SK-MEL-5 (cell line): ENCODE data around the gene PKD1L1. TPM values are rescaled to one million over a fixed set of nuclear protein-coding genes. Genes with fewer than 3 reads are reported as not detected.
"Not testable (repeated sequence)": the region's sequence is repeated elsewhere in the genome, so short reads cannot be mapped to it uniquely, and the experiment has no call there.

ENCODE experiments used
- DNase-seq: peaks from one replicate; pipeline ENCODE4 v3.0.0-alpha.2; 2016; ENCODE audit warnings: low read depth, low spot score
- in situ Hi-C: cut with HindIII; loops from 2 replicates; pipeline ENCODE4 v1.10.0; 2016; ENCODE audit warnings: low sequenced_read_pairs, high pct_unique_total_duplicates, low pct_unique_long_range_greater_than_20kb
- total RNA-seq: library from RNA; depleted of rRNA; stranded (reverse); fragments of >200 nt; shearing (Covaris generic); gene quantifications from 2 replicates; pipeline ENCODE4 v1.2.3, GENCODE V29; 2014

Gene PKD1L1
- total RNA-seq, 1 experiment from 2014 or later, result 0.58 TPM

GRCh38 chr7:47943676-47944474 is 4.4 kb downstream of the PKD1L1 start:
- in situ Hi-C loops, result no loop called here
- DNase-seq, result no peak

- DNase-seq, in situ Hi-C loops: not testable (repeated sequence)
Measured at GRCh38 chr7:47942651-47943050, 5.6 kb downstream of the PKD1L1 start.

GRCh38 chr7:47942132-47942531 is 6.1 kb downstream of the PKD1L1 start:
- in situ Hi-C loops, result no loop called here
- DNase-seq, result no peak

- in situ Hi-C loops, result no loop called here
- DNase-seq, result no peak
Measured at GRCh38 chr7:47941136-47941844, 7.0 kb downstream of the PKD1L1 start.

GRCh38 chr7:47940088-47941013 is 7.9 kb downstream of the PKD1L1 start:
- in situ Hi-C loops, result no loop called here

GRCh38 chr7:47939425-47940036 is 8.7 kb downstream of the PKD1L1 start:
- in situ Hi-C loops, result no loop called here
- DNase-seq, result no peak

More at GRCh38 chr7:47940088-47941013, 7.9 kb downstream of the PKD1L1 start:
- DNase-seq, result no peak

GRCh38 chr7:47938574-47939165 is 9.6 kb downstream of the PKD1L1 start:
- in situ Hi-C loops, result no loop called here
- DNase-seq, result peak; percentile 51

GRCh38 chr7:47937711-47938573 is 10.3 kb downstream of the PKD1L1 start:
- peak; percentile 38 for DNase-seq
- in situ Hi-C loops, result no loop called here

- in situ Hi-C loops, result no loop called here
- DNase-seq, result no peak
Measured at GRCh38 chr7:47937065-47937687, 11.1 kb downstream of the PKD1L1 start.

- in situ Hi-C loops, result no loop called here
- no peak for DNase-seq
Measured at GRCh38 chr7:47936323-47936722, 11.9 kb downstream of the PKD1L1 start.

- DNase-seq, result no peak
- in situ Hi-C loops, result no loop called here
Measured at GRCh38 chr7:47935336-47935735, 12.9 kb downstream of the PKD1L1 start.

- in situ Hi-C loops, result no loop called here
- DNase-seq, result no peak
Measured at GRCh38 chr7:47934831-47935230, 13.4 kb downstream of the PKD1L1 start.

- no peak for DNase-seq
- in situ Hi-C loops, result no loop called here
Measured at GRCh38 chr7:47933215-47933614, 15.1 kb downstream of the PKD1L1 start.

GRCh38 chr7:47932466-47933037 is 15.7 kb downstream of the PKD1L1 start:
- DNase-seq, result no peak
- in situ Hi-C loops, result no loop called here

GRCh38 chr7:47932016-47932415 is 16.2 kb downstream of the PKD1L1 start:
- no peak for DNase-seq
- in situ Hi-C loops, result no loop called here
